ENCODE measurements around the gene LIX1. TPM values are rescaled to one million over a fixed set of nuclear protein-coding genes. Genes with fewer than 3 reads are reported as not detected.

LIX1 gene
- total and polyA plus RNA-seq, 2 of the 13 experiments (the other 11 are each of a cell fraction or from before 2014, with no cell fraction given): not detected

GRCh38 chr5:97183100-97183929 lies 40.9 kb upstream of the LIX1 start, which contains the start of gene RIOK2 (continued):
- 0 out of 2 replicates have a peak, but pooled peaks have one; percentile 68 for TF ChIP-seq FOXO4 (CRISPR knock-in tag; conservative IDR thresholded peaks at IDR 0.05)
- no peak for TF ChIP-seq ZBTB20 (CRISPR knock-in tag; IDR thresholded peaks at IDR 0.05; ENCODE audit: borderline replicate concordance, low read depth)
- TF ChIP-seq ZNF234 (CRISPR knock-in tag; conservative IDR thresholded peaks at IDR 0.05): 0 out of 2 replicates have a peak, but pooled peaks have one; percentile 78
- TF ChIP-seq HNF4A (CRISPR knock-in tag; IDR thresholded peaks at IDR 0.05): no peak; the same call in 1 of the 2 replicates
- TF ChIP-seq HNF4G (IDR thresholded peaks at IDR 0.05; ENCODE audit: borderline replicate concordance, low read depth, low read length): no peak
- no peak for TF ChIP-seq HNF4G (CRISPR knock-in tag; IDR thresholded peaks at IDR 0.05; ENCODE audit: borderline replicate concordance, low read depth)
- TF ChIP-seq ZNF547 (CRISPR knock-in tag; IDR thresholded peaks at IDR 0.05): peak; percentile 38; the same call in 1 of the 2 replicates
- peak; percentile 20; the same call in 1 of the 2 replicates for TF ChIP-seq GMEB2 (CRISPR knock-in tag; IDR thresholded peaks at IDR 0.05; ENCODE audit: low read depth)
- TF ChIP-seq RAD51 (IDR thresholded peaks at IDR 0.05; ENCODE audit: borderline replicate concordance): no peak
- TF ChIP-seq THAP7 (CRISPR knock-in tag; IDR thresholded peaks at IDR 0.05): peak; percentile 84
- TF ChIP-seq ZNF839 (CRISPR knock-in tag; IDR thresholded peaks at IDR 0.05; ENCODE audit: borderline replicate concordance): 0 out of 2 replicates have a peak, but pooled peaks have one; percentile 42
- TF ChIP-seq PHF8 (CRISPR knock-in tag; IDR thresholded peaks at IDR 0.05): peak; percentile 86
- no peak for TF ChIP-seq CENPT (CRISPR knock-in tag; IDR thresholded peaks at IDR 0.05; ENCODE audit: low read depth)
- no peak for TF ChIP-seq ZNF589 (CRISPR knock-in tag; conservative IDR thresholded peaks at IDR 0.05)
- no peak for TF ChIP-seq GTF3A (CRISPR knock-in tag; conservative IDR thresholded peaks at IDR 0.05)
- peak; percentile 69; the same call in 1 of the 2 replicates for TF ChIP-seq KLF9 (CRISPR knock-in tag; IDR thresholded peaks at IDR 0.05; ENCODE audit: low read depth)
- TF ChIP-seq NFKB2 (CRISPR knock-in tag; IDR thresholded peaks at IDR 0.05; ENCODE audit: borderline replicate concordance): peak; percentile 94
- TF ChIP-seq MIXL1 (CRISPR knock-in tag; IDR thresholded peaks at IDR 0.05): peak; percentile 48; the same call in 1 of the 2 replicates
- peak; percentile 78 for TF ChIP-seq ZNF800 (CRISPR knock-in tag; IDR thresholded peaks at IDR 0.05)
- no peak for TF ChIP-seq SMAD1 (CRISPR knock-in tag; IDR thresholded peaks at IDR 0.05; ENCODE audit: borderline replicate concordance, low read depth)
- no peak for TF ChIP-seq TCF7 (IDR thresholded peaks at IDR 0.05; ENCODE audit: low read depth)
- TF ChIP-seq ZNF143 (CRISPR knock-in tag; IDR thresholded peaks at IDR 0.05): peak; percentile 55
- no peak for TF ChIP-seq MED8 (CRISPR knock-in tag; IDR thresholded peaks at IDR 0.05; ENCODE audit: insufficient replicate concordance)
- TF ChIP-seq WIZ (CRISPR knock-in tag; IDR thresholded peaks at IDR 0.05): 0 out of 2 replicates have a peak, but pooled peaks have one; percentile 11
- TF ChIP-seq ERF (CRISPR knock-in tag; IDR thresholded peaks at IDR 0.05): peak; percentile 81
